Stimulated activated naive CD8-positive, alpha-beta T cell treated with anti-CD3 and anti-CD28 coated beads, Interleukin-15, Interleukin-2, amounts not matched to agents 100 ng/mL and 50 ng/mL, for 24 hours (primary cell): Measurements from ENCODE around the gene C8B.

Experiments used
- H3K27ac Mint-ChIP-seq: one replicate; pipeline ENCODE4 v1.8.0; 2021; ENCODE audit warnings: mild to moderate bottlenecking, mixed read lengths
- H3K27me3 Mint-ChIP-seq: one replicate; pipeline ENCODE4 v1.8.0; 2021; ENCODE audit warnings: mixed read lengths
- H3K36me3 Mint-ChIP-seq: one replicate; pipeline ENCODE4 v1.8.0; 2021; ENCODE audit warnings: low read depth, mixed read lengths
- H3K4me1 Mint-ChIP-seq: one replicate; pipeline ENCODE4 v1.8.0; 2021; ENCODE audit warnings: low read depth, mixed read lengths
- H3K4me3 Mint-ChIP-seq: one replicate; pipeline ENCODE4 v1.8.0; 2021; ENCODE audit warnings: mild to moderate bottlenecking, mixed read lengths
- H3K9me3 Mint-ChIP-seq: one replicate; pipeline ENCODE4 v1.8.0; 2021; ENCODE audit warnings: mixed read lengths

Gene C8B

DNA sequence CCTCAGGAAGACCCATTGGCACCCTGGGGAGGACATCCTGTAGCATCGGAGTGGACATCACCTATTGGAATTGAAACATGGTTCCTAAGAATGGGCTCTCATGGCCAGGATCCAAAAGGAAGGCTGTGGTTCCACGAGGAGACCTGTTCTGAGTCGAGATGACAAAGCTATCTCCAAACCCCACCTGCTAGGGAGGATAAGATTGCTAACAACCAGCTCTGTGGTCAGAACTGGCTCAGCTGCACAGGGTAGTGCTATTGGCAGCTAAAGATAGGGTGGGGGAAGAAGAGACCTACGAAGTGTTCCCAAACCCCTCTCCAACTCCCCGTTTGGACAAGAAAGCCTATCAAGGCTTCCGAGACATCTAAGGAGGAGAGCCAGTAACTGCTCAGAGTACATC, 17.7 kb upstream of the C8B start:
- no peak overlapping the region for H3K27ac Mint-ChIP-seq
- no peaks in the 10 kb centered on the region for H3K36me3 Mint-ChIP-seq
- peaks cover 4% of the 10 kb centered on the region for H3K27me3 Mint-ChIP-seq
- no peak overlapping the region for H3K4me3 Mint-ChIP-seq
- H3K4me1 Mint-ChIP-seq, result no peaks in the 10 kb centered on the region
- H3K9me3 Mint-ChIP-seq, result no peaks in the 10 kb centered on the region

DNA sequence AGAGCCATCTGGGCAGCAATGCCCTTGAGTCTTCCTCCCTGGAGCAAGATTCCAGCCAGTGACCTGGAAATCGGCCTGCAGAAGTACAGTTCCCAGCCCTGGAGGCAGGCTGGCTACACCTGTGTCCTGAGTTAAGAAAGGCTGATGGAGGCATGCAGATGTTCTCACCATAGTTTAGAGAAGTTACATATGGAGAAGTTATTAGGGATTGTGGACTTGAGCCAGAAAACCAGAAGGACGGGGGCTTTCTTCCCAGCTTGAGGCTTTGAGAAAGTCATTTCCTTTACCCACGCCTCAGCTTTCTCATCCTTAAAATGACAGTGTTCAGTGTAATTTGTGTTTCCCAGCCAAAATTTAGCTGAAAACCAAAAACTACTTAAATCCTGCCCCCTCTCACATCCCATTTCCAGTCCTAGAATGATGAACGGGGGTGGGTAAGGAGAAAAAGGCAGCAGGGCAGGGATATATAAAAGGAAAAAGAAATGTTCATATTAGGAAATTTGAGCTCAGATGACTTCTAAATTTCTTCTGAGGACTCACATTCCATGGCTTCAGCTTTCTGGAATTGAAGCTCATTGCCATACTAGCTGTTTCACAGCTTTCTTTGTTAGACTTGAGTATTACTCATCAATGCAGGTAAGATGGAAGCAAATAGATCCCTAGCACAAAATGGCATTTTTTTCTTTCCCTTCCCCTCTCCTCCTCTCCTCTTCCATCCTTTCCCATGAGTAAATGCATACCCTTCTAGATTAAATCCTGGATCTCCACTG, 14.4 kb upstream of the C8B start:
- H3K4me1 Mint-ChIP-seq, result no peaks in the 10 kb centered on the region
- H3K4me3 Mint-ChIP-seq, result no peak overlapping the region
- H3K27me3 Mint-ChIP-seq, result peaks cover 4% of the 10 kb centered on the region
- H3K9me3 Mint-ChIP-seq, result no peaks in the 10 kb centered on the region
- no peaks in the 10 kb centered on the region for H3K36me3 Mint-ChIP-seq
- H3K27ac Mint-ChIP-seq, result no peak overlapping the region

- no peaks in the 10 kb centered on the region for H3K36me3 Mint-ChIP-seq
- no peak overlapping the region for H3K4me3 Mint-ChIP-seq
- peaks cover 4% of the 10 kb centered on the region for H3K27me3 Mint-ChIP-seq
- H3K9me3 Mint-ChIP-seq, result no peaks in the 10 kb centered on the region
- H3K27ac Mint-ChIP-seq, result no peak overlapping the region
- H3K4me1 Mint-ChIP-seq, result no peaks in the 10 kb centered on the region
Observed at GRCh38 chr1:56978819-56979218, 13.0 kb upstream of the C8B start.

DNA sequence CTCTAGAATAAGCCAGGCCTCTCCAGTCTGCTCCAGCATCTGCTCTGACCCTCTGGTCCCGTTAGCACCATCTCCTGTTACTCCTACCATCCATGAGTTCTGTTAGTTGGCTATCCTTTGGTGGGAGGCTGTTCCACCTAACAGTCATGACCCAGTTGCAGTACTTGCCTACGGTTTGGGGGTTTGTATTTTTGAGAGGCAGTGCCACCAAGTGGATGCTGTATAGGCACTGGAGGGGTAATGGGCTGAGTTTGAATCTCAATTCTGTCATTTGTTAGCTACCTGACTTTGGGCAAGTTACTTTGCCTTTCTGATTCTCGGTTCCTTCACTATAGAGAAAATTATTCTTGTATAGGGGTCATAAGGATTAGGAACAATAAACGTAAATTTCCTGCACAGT, 12.1 kb upstream of the C8B start:
- Mint-ChIP-seq H3K9me3 (no peaks in the 10 kb centered on the region), H3K4me3 (no peak overlapping the region), H3K4me1 (no peaks in the 10 kb centered on the region), H3K27me3 (peaks cover 4% of the 10 kb centered on the region), H3K27ac (no peak overlapping the region), H3K36me3 (no peaks in the 10 kb centered on the region)

- Mint-ChIP-seq H3K9me3 (no peaks in the 10 kb centered on the region), H3K4me1 (no peaks in the 10 kb centered on the region), H3K27ac (no peak overlapping the region), H3K27me3 (peaks cover 4% of the 10 kb centered on the region), H3K36me3 (no peaks in the 10 kb centered on the region), H3K4me3 (no peak overlapping the region)
Observed at GRCh38 chr1:56975446-56975845, 9.6 kb upstream of the C8B start.

DNA sequence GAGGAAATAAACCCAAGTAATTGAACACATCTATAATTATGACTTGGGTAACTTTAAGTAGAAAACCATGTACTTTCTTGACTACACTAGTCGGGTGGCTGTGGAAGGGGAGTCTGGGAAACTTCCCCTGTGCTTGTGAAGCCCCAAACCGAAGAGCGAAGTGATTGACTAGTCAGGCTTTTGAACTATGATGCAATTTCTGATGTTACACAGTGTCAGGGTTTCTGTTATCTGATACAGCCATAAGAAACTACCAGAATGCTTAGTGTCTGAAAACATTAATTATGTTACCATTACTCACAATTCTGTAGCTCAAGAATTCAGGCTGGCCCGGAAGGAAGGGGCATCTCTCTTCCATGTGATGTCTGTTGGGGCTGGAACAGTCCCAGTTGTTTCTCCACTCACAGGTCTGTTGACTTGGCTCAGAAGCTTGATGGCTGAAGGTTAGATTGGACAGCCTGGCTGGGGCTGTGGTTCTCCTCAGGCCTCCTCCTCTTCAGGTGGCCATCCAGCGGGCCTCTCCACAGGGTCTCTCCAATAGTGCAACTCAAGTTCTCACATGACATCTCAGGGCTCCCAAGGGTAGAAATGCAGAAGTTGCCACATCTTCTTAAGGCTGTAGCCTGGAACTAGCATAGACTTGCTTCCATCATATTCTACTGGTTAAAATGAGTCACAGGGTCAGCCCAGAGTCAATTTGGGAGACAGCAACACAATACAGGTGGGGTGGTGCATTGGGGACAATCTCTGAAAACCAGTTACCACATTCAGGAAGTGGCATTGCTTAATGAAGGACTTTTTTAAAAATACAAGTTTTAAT, 8.3 kb upstream of the C8B start:
- Mint-ChIP-seq H3K9me3 (no peaks in the 10 kb centered on the region), H3K36me3 (no peaks in the 10 kb centered on the region), H3K27me3 (no peaks in the 10 kb centered on the region), H3K27ac (no peak overlapping the region), H3K4me1 (no peaks in the 10 kb centered on the region), H3K4me3 (no peak overlapping the region)

GRCh38 chr1:56972976-56973375, 7.2 kb upstream of the C8B start:
- H3K27ac Mint-ChIP-seq, result no peak overlapping the region

GRCh38 chr1:56970280-56970679, 4.5 kb upstream of the C8B start:
- Mint-ChIP-seq H3K27ac (no peak overlapping the region), H3K4me3 (no peak overlapping the region), H3K27me3 (no peaks in the 10 kb centered on the region), H3K36me3 (no peaks in the 10 kb centered on the region), H3K9me3 (no peaks in the 10 kb centered on the region), H3K4me1 (no peaks in the 10 kb centered on the region)

More at GRCh38 chr1:56972976-56973375, 7.2 kb upstream of the C8B start:
- Mint-ChIP-seq H3K36me3 (no peaks in the 10 kb centered on the region), H3K4me1 (no peaks in the 10 kb centered on the region), H3K9me3 (no peaks in the 10 kb centered on the region), H3K4me3 (no peak overlapping the region), H3K27me3 (no peaks in the 10 kb centered on the region)

DNA sequence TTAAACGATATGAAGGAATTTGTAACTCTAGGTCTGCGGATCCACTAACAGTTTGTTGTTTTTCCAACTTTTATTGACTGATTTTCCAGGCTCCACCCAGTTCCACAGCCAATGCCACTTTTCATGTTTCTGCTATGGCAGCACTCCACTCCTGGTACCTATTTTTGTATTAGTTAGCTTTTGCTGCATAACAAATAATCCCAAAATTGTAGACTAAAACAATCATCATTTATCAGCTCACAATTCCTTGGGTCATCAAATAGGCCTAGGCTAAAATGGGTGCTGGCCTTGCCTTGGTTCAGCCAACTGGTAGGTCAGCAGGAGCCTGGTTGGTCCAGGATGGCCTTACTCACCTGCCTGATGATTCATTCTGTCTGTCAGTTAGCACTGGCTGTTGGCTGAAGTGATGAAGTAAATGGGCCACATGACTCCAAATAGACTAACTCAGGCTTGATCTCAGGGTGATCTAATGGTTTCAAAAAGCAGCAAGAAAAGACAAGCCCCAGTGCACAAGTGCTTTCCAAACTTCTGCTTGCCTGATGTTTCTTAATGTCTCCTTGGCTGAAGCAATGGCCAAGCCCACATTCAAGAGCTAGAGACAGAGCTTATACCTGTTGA, 3.2 kb upstream of the C8B start:
- Mint-ChIP-seq H3K36me3 (no peaks in the 10 kb centered on the region), H3K4me3 (no peak overlapping the region), H3K27me3 (no peaks in the 10 kb centered on the region), H3K27ac (no peak overlapping the region), H3K4me1 (no peaks in the 10 kb centered on the region), H3K9me3 (no peaks in the 10 kb centered on the region)

- Mint-ChIP-seq H3K27ac (no peak overlapping the region), H3K4me3 (no peak overlapping the region), H3K27me3 (no peaks in the 10 kb centered on the region), H3K4me1 (no peaks in the 10 kb centered on the region), H3K36me3 (no peaks in the 10 kb centered on the region), H3K9me3 (no peaks in the 10 kb centered on the region)
Observed at GRCh38 chr1:56967900-56968832, 2.4 kb upstream of the C8B start.

GRCh38 chr1:56967355-56967754, 1.5 kb upstream of the C8B start:
- no peaks in the 10 kb centered on the region for H3K36me3 Mint-ChIP-seq
- no peaks in the 10 kb centered on the region for H3K4me1 Mint-ChIP-seq
- no peaks in the 10 kb centered on the region for H3K27me3 Mint-ChIP-seq
- H3K27ac Mint-ChIP-seq, result no peak overlapping the region
- H3K9me3 Mint-ChIP-seq, result no peaks in the 10 kb centered on the region
- no peak overlapping the region for H3K4me3 Mint-ChIP-seq

- Mint-ChIP-seq H3K9me3 (no peaks in the 10 kb centered on the region), H3K4me3 (no peak overlapping the region), H3K27ac (no peak overlapping the region), H3K4me1 (no peaks in the 10 kb centered on the region), H3K36me3 (no peaks in the 10 kb centered on the region), H3K27me3 (no peaks in the 10 kb centered on the region)
Observed at GRCh38 chr1:56966698-56966999, 834 bp upstream of the C8B start.

DNA sequence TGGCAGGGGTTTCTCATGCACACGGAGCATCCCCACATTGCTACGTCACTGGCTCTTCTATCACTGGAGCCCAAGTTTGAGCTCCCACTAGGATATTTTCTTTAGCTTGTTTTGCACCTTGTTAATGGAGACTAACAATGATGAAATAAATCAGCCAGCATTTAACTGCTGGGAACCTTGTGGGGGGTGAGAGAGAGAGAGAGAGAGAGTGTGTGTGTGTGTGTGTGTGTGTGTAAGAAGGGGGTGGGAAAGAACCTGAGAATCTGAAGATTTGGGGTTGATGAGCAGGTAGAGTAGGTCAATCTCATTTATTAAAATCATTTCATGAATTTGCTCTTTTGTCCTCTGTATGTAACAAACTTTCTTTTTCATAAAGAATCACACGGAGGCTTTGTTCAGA, 624 bp downstream of the C8B start:
- H3K4me3 Mint-ChIP-seq, result no peak overlapping the region
- no peaks in the 10 kb centered on the region for H3K4me1 Mint-ChIP-seq
- no peaks in the 10 kb centered on the region for H3K27me3 Mint-ChIP-seq
- no peak overlapping the region for H3K27ac Mint-ChIP-seq
- H3K36me3 Mint-ChIP-seq, result no peaks in the 10 kb centered on the region
- H3K9me3 Mint-ChIP-seq, result no peaks in the 10 kb centered on the region

DNA sequence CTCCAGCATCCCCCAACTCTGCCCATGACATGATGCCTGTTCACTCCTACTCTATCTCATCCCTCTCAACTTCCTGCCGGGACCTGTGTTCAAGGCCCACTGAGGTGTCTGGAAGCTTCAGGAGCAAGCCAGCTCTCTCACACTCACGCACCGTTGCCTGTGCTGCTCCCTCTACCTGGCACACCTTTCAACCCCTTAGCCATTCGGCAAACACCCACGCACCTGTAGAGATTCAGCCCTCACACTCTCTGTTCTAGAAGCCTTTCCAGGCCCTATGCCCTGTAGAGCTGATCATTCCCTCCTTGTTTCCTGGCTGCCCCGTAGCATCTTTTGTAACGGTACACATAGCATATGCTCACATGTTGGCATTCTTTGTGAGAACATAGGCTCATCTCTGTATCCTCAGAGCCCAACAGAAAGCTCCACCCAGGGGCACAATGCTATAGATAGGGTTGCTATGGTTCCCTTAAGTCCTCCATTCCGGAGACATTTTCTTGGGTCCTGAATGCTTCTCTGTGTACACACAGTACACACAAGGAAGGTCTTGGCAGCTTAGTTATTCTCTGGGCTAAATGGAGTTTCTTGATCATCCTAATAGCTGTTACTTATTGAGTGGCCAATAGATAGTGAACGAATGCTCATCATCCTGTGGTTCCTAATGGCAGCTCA, 1.3 kb downstream of the C8B start:
- H3K27ac Mint-ChIP-seq, result no peak overlapping the region
- no peak overlapping the region for H3K4me3 Mint-ChIP-seq
- H3K9me3 Mint-ChIP-seq, result no peaks in the 10 kb centered on the region
- no peaks in the 10 kb centered on the region for H3K36me3 Mint-ChIP-seq
- H3K27me3 Mint-ChIP-seq, result no peaks in the 10 kb centered on the region
- no peaks in the 10 kb centered on the region for H3K4me1 Mint-ChIP-seq
